ENCODE data around the gene C22orf23.
"Not testable (repeated sequence)": the region's sequence is repeated elsewhere in the genome, so short reads cannot be mapped to it uniquely, and the experiment has no call there.

The C22orf23 gene

DNA sequence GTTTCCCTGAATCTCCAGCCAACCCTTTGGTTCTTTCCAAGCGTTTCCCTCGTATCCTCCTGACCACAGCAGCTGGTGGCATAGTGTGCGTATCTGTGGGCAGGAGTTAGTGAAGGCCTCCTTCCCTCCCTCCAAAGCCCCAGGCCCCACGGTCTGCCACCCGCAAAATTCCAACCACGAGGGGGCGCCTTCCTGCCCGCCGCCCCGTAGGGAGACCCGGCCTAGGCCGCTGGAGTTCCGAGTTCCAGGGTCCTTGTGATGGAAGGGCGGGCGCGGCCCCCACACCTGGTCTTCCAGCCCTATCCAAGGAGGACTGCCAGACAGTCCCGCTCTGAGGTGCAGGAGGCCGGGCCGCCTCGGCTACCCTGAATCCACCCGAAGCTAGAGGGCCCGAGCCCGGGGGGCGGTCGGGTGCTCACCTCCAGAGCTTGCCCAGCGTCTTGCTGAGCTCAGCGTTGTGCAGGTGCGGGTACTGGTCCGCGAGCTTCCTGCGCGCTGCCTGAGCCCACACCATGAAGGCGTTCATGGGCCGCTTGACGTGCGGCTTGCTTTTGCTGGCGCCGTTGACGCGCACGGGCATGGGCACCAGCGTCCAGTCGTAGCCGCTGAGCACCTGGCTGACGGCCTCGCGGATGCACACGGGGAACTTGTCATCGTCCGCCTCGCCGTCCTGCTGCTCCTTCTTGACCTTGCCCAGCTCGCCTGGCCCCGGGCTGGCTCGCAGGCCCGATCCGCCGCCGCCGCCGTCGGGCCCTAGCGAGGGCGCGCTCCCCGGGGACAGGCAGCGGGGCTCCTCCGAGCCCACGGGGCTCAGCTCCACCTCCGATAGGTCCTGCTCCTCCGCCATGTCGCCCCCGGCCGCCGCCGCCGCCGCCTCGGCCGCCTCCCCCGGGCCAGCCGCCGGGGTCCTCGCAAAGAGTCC lies 29.8 kb upstream of the C22orf23 start:
- no peak for DNase-seq (ENCODE audit: low read depth)
- TF ChIP-seq, protein P1, sequence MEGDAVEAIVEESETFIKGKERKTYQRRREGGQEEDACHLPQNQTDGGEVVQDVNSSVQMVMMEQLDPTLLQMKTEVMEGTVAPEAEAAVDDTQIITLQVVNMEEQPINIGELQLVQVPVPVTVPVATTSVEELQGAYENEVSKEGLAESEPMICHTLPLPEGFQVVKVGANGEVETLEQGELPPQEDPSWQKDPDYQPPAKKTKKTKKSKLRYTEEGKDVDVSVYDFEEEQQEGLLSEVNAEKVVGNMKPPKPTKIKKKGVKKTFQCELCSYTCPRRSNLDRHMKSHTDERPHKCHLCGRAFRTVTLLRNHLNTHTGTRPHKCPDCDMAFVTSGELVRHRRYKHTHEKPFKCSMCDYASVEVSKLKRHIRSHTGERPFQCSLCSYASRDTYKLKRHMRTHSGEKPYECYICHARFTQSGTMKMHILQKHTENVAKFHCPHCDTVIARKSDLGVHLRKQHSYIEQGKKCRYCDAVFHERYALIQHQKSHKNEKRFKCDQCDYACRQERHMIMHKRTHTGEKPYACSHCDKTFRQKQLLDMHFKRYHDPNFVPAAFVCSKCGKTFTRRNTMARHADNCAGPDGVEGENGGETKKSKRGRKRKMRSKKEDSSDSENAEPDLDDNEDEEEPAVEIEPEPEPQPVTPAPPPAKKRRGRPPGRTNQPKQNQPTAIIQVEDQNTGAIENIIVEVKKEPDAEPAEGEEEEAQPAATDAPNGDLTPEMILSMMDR (IDR thresholded peaks at IDR 0.05; ENCODE audit: control insufficient read depth, insufficient read depth, low read depth, low read length, missing control alignments), result peak; percentile 21
- H3K4me3 ChIP-seq (ENCODE audit: control insufficient read depth, low read depth, low read length), result no peak overlapping the region

DNA sequence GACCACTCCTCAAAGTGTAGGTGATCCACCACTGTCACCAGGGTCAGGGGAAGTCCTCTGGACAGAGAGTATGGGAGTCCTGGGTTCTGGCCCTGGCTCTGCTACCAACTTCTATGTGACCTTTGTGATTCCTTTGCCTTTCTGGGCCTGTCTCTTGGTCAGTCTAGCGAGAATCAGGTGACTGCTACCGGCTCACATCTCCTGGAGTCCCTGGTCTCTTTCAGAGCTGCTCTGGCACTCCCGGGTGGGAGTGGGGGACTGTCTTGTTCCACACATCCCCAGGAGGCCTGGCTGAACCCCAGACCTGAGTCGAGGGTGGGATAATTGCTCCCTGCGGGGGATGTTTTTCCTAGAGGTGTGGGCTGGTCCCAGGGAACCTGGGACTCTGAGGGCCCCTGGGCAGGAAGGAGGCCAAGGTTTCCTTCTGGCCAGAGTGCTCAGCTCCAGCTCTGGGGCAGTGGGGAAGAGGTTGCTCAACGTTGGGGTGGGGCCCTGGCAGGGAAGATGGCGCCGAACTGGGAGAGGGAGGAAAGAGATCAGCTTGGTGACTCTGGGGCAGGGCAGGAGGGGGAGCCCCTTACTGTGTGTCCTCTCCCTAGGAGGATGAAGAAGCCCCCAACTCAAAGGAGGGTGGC lies 28.9 kb upstream of the C22orf23 start:
- TF ChIP-seq, protein P1 (IDR thresholded peaks at IDR 0.05; ENCODE audit: control insufficient read depth, insufficient read depth, low read depth, low read length, missing control alignments), result no peak
- DNase-seq (ENCODE audit: low read depth), result no peak
- H3K4me3 ChIP-seq (ENCODE audit: control insufficient read depth, low read depth, low read length), result no peak overlapping the region

DNA sequence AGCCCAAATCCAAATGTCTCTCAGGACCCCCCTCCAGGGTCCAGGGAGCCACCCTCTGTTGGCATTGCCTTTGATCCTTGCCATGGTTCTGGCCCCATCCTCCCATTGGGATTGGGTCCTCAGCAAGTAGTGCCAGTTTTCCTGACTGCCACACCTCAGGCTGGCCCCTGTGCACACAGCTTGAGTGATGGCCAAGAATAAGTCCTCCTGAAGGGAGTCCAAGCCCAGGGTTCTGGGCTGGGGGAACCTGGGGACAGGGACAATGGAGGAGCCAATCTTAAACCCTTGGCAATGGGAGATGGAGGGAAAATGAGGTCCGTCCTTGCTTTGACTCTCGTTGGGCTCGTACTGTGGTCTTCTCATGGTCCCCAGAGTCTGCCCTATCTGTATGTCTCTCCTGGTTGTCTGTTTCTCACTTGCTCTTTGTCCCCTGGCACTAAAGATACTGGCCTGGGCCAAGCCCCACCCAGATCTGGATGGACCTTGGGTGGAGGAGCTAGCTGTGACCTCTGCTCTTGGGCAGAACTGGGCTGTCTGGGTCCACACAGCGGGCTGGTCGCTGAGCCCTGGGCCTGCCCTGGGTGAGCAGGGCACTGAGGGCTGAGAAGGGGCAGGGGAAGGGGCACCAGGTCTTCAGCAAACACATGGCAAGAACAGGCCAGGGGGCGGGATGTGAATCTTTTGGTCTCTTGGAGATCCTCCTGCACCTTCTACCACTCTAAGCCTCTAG lies 28.0 kb upstream of the C22orf23 start:
- no peak for DNase-seq (ENCODE audit: low read depth)
- TF ChIP-seq, protein P1 (IDR thresholded peaks at IDR 0.05; ENCODE audit: control insufficient read depth, insufficient read depth, low read depth, low read length, missing control alignments), result no peak
- H3K4me3 ChIP-seq (ENCODE audit: control insufficient read depth, low read depth, low read length), result no peak overlapping the region

- DNase-seq (ENCODE audit: low read depth), result no peak
- TF ChIP-seq, protein P1 (IDR thresholded peaks at IDR 0.05; ENCODE audit: control insufficient read depth, insufficient read depth, low read depth, low read length, missing control alignments), result no peak
These were observed 26.4 kb upstream of the C22orf23 start for GRCh38 chr22:37979782-37980181.

DNA sequence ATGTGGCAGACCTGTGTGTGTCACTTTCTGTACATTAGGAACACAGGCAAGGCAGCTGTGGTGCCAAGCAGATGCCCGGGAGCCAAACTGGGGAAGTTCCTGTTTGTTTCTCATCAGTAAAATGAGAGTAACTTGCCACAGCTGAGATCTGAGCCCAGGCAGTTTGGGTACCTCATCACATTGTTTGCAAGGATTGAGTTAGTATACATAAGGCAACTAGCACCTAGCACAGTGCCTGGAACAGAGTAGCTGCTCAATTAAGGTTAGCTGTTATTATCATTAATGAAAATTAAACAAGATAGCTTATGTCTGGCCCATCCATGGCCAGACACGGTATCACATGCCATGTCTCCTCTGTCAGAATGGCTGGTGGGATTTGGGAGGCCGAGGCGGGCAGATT lies 23.1 kb upstream of the C22orf23 start:
- H3K4me3 ChIP-seq (ENCODE audit: control insufficient read depth, low read depth, low read length), result no peak overlapping the region
- no peak for DNase-seq (ENCODE audit: low read depth)
- TF ChIP-seq, protein P1 (IDR thresholded peaks at IDR 0.05; ENCODE audit: control insufficient read depth, insufficient read depth, low read depth, low read length, missing control alignments), result no peak

More at GRCh38 chr22:37979782-37980181, 26.4 kb upstream of the C22orf23 start:
- H3K4me3 ChIP-seq (ENCODE audit: control insufficient read depth, low read depth, low read length), result no peak overlapping the region

- H3K4me3 ChIP-seq (ENCODE audit: control insufficient read depth, low read depth, low read length), result not testable (repeated sequence)
These were observed 22.6 kb upstream of the C22orf23 start for GRCh38 chr22:37976022-37976421.

More at GRCh38 chr22:37976022-37976421, 22.6 kb upstream of the C22orf23 start:
- DNase-seq (ENCODE audit: low read depth), result not testable (repeated sequence)

Measured in AG09309 (cell line).